Suppressor macrophage treated with lipopolysaccharide for 4 hours (primary cell): ENCODE data around the gene SLC22A23.

Experiments
- DNase-seq: peaks from one replicate; pipeline ENCODE4 v3.0.0-alpha.2; 2020

SLC22A23 gene

DNA sequence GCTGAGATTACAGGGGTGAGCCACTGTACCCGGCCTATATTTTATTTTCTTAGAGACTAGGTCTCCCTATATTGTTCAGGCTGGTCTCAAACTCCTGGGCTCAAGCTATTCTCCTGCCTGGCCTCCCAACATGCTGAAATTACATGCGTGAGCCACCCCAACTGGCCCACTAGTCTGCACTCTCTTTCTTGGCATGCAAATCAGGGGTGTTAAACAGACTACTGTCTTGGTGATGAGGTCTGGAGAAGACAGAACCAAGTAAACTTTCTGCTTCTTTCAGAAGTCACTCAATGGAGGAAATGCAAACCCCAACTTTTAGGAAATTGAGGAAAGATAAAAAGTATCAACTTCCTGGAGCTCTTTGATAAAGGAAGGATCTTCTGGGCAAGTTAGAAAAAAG is 221.4 kb downstream of the SLC22A23 start:
- no peak for DNase-seq

DNA sequence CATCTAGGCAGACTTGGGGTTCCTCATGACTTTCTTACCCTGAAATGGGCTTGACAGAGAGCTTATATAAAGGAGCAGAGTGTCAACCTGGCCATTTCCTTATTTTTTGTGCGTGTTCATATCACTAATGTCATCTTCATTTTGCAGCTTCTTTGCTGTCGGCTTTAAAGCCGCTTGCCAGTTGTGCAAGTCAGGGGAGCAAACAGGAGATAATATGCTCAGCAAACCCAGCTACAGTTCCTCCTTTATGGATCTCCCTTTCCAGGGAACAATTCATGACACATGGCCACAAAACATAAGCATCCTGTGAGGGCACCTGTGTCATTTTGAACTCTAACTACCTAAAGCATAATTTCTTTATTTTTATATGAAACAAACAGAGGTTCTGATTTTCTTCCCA is 222.9 kb downstream of the SLC22A23 start:
- DNase-seq = no peak

DNA sequence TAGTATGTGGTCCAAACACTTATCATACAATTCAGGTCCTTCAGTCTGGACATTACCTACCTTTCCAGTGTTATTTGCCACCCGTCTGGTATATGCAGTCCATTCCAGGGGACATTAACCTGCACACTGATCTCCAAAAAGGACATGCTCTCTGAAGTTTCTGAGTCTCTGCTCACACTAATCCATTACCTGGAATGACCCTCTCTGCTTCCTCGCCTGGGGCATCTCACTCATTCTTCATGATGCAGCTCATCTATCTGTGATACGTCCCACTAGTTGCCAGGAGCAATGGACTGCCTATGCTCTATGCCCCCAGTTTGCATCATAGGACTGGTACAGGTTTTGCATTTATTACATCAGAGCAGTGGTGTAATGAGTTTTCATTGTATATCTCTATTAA is 223.5 kb downstream of the SLC22A23 start:
- no peak for DNase-seq

DNA sequence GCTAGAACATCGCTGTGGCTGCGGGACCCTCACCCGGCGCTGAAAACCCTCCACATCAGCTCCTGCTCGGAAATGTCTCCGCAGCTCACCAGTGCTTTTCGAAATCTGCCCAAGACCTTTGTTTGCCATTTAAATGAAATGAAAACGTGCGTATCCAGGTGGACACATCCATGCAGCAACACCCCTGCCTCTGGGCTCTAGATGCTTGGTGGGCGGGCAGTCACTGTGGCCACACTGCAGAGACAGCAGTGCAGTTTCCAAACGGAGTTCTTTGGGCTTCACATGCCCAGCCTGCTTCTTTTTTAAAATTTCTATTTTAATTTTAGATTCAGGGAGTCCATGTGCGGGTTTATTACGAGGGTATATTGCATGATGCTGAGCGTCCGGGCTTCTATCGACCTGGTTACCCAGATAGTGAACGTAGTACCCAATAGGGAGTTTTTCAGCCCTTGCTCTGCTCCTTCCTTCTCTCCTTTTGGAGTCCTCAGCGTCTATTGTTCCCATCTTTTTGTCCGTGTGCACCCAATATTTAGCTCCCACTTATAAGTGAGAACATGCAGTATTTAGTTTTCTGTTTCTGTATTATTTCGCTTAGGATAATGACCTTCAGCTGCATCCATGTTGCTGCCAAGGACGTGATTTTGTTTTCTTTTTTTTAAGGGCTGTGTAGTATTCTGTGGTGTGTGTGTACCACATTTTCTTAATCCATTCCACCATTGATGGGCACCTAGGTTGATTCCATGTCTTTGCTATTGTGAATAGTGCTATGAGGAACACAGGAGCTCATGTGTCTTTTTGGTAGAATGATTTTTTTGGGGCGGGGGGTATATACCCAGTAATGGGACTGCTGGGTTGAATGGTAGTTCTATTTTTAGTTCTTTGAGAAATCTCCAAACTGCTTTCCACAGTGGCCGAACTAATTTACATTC is 224.6 kb downstream of the SLC22A23 start:
- DNase-seq = no peak

DNA sequence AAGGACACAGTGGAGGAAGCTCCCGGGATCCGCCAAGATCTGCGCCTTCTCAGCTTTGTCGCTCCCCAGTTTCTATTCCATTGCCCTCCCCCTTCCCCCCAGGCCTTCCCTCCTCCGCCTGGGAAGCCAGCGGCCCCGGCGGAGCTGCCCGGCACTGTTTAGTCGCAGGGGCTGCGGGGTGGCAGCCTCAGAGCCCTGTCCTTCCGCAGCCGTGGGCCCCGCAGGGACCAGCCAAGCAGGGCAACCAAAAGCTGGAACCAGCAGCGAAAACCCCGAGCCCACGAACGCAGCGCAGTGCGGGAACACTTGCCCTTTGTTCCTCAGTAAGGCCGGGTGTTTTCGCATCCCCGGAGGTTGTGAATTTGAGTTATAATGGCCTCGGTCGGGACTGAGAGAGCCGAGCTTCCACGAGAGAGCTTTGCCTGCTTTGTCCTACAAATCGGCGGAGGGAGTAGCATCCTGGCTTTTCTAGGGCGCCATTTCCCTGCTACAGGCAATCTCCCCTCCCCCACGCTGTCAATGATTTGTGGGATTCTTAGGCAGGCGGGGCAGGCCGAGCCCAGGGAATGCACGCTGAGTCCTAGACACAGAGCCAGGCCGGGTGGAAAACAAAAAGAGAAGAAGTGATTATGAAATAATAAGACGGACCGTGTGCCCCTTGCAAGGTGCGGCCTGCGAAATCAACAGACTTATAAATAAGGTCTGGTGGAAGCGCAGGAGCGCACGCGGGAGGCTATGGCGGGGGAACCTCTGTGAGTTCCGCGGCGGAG is 225.4 kb downstream of the SLC22A23 start:
- DNase-seq = peak; percentile 14

DNA sequence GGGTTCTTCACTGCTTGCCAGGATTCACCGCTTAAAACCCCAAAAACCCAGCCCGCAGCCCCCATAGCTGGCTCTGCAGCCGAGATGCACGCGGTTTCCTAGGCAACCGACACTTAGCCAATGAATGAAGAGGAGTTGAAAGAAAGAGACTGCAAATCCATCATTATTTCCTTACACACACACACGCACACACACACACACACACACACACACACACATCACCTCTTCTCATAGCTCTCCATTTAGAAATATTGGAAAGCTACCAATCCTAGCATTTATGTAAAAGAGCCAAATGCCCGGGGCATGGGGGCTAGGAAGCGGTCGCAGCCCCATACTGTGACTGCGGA is 226.0 kb downstream of the SLC22A23 start:
- no peak for DNase-seq

DNA sequence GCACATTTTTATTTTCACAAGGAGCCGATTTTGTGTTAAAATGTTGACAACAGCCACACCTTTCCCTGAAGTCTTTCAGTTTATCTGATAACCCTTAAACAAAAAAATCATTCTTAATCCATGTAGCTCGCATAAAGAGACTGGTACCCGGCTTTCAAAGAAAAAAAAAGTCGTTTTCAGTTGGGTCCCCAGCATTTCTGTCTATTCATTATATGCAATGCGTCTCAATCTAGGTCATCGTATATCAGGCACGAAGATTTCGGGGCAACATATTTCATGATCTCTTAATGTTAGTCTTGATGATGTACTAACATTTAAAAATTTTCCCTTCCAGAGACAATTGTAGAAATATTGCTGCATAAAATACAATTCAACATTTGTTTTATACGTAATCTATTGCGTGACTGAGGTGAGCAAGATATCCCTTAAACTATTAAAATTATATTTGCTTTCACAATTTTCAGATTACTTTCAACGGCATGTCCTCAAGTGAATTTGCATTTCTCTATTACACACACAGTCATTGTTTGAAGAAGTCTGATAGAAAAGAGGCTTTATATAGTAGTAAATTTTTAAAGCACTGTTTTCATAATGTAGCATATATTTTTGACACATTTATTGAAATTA is 226.5 kb downstream of the SLC22A23 start:
- no peak for DNase-seq

DNA sequence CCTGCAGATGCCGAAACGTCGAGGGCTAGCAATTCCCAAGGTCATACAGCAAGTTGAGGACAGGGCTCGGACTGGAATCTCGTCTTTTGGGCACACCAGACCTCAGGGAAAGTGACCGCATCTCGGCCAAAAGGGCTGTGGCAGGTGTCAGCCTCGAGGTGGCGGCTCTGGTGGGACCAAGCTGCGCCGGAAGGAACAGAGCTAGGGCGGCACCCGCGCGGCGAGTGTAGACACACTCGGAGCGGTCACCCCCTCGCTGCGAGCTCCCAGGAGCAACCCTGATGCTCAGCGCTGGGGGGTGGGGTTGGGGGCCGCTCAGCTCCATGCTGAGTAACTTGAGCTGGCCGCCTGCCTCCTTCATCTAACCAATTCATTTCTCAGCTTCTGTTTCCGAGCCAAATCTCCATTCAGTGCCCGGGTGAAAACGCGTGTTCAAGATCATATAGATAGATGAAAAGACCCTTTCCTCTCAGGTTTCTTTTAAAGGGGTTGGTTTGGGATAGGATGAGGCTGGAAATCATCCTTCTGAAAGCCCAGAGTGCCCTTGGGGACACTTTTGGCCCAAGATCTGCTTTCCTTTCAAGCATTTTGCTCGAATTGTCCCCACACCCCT is 227.2 kb downstream of the SLC22A23 start:
- no peak for DNase-seq

DNA sequence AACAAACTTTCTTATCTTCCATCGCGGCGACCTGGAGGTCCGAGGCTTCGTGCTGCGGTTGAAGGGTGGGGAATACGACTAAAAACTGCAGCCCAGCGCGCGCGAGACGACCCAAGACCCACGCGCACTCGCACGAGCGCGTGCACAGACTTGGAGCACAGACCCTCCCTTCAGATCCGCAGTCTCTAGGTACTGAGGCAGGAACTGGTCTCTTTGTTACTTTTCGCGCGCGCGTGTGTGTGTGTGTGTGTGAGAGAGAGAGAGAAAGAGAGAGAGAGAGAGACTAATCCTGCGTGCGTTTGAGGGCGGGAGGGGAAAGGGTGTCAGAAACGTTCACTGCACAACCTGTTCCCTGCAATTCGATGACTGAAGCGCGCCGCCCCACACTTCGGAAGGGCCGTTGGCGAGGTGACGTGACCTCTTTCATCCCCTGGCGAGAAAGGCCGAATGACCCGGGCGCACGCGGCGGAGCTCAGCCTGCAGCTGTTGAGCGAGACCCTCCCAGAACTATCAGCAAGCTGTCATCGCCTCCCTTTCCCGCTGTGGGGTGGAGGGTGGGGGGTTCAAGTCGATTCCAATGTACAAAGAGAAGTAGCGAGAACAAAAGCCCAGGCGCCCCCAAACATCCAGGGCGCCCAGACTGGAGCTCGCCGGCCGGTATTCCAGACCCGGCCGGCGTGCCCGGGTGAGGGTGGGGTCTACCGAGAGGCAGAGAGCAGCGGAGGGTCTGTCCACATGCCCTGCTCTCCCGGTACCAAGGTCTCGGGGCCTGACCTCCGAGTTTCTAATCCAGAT is 227.9 kb downstream of the SLC22A23 start:
- no peak for DNase-seq

DNA sequence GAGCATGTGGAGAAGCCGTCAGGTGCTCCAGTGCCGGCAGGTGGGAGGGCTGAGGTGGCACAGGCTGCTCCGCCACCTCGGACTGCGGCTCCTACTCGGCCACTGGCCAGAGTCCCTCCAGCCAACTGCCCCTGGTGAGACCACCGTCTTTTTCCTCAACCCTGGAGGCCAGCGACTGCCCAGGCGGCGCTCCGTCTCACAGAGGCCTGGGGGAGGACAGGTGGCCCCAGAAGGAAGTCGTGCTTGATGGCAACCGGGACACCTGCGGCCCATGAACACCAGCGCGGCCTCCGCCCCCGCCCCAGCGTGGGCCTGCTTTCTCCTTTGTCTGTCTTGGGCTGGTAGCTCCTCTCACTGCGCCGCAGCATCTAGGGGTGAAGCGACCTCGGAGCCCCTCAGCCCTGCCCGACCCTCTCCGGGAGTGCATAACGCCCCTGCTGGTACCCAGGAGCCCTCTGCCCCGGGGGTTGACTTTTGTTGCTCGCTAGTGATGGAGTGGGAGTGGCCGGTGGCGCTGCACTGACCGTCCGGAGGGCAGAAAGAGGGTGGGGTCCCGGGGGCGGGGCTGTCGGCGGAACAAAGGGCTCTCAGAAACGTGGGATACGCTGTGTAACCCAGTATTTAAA is 228.7 kb downstream of the SLC22A23 start:
- DNase-seq = no peak

DNA sequence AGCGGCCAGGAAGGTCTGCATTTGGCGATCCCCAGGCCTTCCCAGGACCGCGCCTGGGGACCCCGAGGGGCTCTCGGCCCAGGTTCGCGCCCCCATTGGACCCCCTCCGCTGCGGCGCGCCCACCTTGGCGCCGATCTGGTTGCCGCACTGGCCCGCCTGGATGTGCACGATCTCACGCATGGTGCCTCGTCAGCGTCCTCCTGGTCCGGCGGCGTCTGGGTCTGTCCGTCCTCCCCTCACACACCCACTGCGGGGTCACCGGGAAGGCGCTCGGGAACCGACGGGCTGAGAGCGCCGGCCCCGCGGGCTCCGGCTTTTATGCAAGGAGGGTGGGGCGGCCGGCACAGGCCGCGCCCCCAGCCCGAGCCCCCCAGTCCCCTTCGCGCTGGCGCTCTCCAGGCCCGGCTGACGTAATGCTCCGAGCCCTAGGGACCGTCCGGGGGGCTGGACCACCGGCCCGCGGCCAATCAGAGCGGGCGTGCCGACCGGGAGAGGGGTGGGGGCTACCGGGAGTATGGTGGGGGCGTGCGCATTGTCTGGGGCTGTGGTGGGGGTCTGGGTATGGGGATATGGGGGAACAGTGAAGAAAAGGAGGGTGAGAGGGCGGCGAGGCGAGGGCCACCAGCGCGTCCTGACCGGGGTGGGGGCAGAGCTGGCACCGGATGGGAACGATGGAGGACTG is 229.3 kb downstream of the SLC22A23 start, which contains the start of gene TUBB2B:
Gene TUBB2B, minus strand, starts transcription at position 291 of the 683 bp plus-strand sequence. Its CDS starts 110 bp downstream, at position 181.
- no peak for DNase-seq

DNA sequence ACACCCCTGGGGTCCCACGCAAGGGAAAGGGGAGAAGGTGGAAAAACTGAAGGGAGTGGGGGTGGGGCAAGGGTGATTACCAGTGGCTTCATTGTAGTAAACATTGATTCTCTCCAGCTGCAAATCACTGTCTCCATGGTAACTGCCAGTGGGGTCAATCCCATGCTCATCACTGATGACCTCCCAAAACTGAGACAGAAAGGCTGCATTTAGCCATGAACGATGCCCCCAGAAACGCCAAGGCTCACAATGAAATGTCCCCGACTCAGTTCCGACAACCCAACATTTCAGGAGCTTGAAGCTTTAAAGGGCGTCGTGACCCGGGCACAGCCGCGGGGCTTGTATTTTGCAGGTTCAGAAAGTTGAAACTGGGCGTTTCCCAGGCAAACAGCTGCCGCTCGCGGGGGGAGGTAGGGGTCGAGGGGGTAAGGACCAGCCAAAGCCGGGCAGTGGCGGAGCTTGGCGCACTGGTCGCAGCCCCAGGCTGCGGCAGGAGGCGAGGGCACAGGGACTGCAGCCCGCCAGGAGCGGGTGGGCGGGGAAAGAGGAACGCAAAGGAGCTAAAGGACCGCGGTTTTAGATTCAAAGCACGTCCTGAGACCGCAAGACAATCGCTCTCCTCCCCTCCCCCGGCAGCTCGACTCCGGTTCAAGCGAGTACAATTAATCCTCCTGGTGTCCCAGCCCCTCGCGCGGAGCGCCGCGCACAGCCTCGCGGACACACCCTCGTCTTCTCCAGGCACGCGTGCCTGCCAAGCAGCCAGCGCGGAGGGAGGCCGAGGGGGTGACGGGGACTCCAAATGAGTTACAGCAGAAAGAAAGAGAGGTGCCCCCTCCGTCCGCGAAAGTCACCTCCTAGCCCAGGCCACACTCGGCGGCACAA is 230.1 kb downstream of the SLC22A23 start:
- DNase-seq = peak; percentile 42

DNA sequence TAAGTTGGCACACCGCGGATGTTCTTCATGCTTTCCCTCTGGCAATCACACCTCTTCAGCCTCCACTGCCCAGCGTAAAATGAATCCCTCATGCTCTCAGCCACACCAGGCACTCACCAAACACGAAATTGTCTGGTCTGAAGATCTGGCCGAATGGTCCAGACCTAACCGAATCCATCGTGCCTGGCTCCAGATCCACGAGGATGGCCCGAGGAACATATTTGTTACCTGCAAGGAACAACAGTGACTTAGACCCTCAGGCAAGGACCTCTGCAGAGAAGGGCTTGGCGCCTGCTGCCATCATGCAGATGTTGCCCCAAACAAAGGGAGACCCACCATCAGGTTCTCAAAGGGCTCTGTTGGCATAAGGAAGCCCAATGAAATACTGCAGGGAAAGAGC is 230.8 kb downstream of the SLC22A23 start:
- no peak for DNase-seq

DNA sequence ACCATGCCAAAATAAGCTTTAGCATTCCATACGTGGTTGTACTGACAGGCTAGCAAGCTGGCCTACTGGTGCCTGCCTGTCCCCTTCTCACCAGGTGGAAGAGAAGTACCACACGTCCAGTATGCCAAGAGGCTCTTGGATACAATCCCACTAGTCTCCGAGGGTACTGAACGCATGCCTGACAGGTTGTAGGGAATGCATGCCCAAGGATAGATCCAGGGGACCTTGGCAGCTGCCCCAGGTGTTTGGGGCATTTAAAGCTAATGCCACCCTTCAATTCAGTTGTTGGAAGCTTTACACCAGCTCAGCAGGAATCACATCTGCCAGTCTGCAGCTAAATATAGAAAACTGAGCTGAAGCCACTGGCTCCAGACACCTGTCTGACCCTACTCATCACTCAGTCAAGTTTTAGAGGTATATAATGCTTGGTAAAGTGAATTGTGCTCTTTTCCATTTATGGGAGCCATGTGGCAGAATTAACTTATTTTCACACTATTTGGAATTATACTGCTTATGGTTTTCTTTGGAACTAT is 234.3 kb downstream of the SLC22A23 start:
- DNase-seq = no peak

DNA sequence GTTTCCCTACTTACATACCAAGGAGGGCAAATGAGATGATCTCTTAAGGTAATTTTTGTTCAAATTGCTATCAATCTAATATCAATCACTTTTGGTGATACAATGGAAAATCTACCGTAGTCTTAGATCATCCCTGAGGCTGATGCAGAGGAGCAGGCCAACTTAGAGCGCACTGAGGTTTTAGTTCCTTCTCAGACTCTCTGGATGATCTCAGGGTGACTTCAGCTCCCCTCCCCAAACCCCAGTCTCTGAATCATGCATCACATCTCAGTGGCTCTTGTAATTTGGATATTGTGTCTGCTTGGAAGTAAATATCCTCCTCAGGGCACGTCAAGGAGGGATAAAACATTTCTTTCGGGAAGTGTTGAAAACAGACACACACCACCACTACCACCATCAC is 235.3 kb downstream of the SLC22A23 start:
- peak; percentile 46 for DNase-seq

DNA sequence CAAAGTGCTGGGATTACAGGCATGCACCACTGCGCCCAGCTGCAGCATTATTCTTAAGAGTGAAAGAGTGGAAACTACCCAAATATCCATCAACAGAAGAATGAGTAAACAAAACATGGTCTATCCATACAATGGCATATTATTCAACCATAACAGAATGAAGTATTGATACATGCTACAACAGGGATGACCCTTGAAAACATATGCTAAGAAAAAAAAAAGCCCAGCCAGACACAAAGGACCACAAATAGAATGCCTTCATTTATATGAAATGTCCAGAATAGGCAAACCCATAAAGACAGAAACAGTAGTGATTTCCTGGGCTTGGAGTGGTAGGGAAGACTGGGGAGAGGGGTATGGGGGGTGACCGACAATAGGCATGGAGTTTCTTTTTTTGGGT is 236.5 kb downstream of the SLC22A23 start:
- DNase-seq = no peak
